Neuron (in vitro differentiated cells): ENCODE measurements around the gene EEF1A2.

Experiments
- H2AFZ ChIP-seq: one replicate; pipeline ENCODE4 v1.6.1; 2013; ENCODE audit warnings: low read depth, mild to moderate bottlenecking, inconsistent platforms, low read length, moderate library complexity
- H3K27me3 ChIP-seq: one replicate; pipeline ENCODE4 v1.6.1; 2013; ENCODE audit warnings: low read length; ENCODE audit not compliant: insufficient read depth
- H3K36me3 ChIP-seq: one replicate; pipeline ENCODE4 v1.6.1; 2013; ENCODE audit warnings: low read length; ENCODE audit not compliant: insufficient read depth
- H3K4me1 ChIP-seq: one replicate; pipeline ENCODE4 v1.6.1; 2013; ENCODE audit warnings: low read length; ENCODE audit not compliant: insufficient read depth
- H3K4me3 ChIP-seq: 2 replicates; pipeline ENCODE4 v1.5.1; 2013; ENCODE audit warnings: mild to moderate bottlenecking, low read length, moderate library complexity
- H3K9me3 ChIP-seq: one replicate; pipeline ENCODE4 v1.6.1; 2013; ENCODE audit warnings: low read length

The EEF1A2 gene

GRCh38 chr20:63475209-63475608 lies 23.7 kb downstream of the EEF1A2 start:
- peaks cover 34% of the 10 kb centered on the region for H3K27me3 ChIP-seq
- no peak overlapping the region for H2AFZ ChIP-seq
- no peaks in the 10 kb centered on the region for H3K36me3 ChIP-seq
- H3K4me3 ChIP-seq, result no peak overlapping the region
- no peaks in the 10 kb centered on the region for H3K9me3 ChIP-seq
- peaks cover 16% of the 10 kb centered on the region for H3K4me1 ChIP-seq

- Histone ChIP-seq H3K9me3 (no peaks in the 10 kb centered on the region), H2AFZ (no peak overlapping the region), H3K36me3 (no peaks in the 10 kb centered on the region), H3K4me1 (peaks cover 28% of the 10 kb centered on the region), H3K4me3 (no peak overlapping the region), H3K27me3 (peaks cover 29% of the 10 kb centered on the region)
Measured at GRCh38 chr20:63473555-63474449, 25.1 kb downstream of the EEF1A2 start.

- peaks cover 24% of the 10 kb centered on the region for H3K27me3 ChIP-seq
- H2AFZ ChIP-seq, result no peak overlapping the region
- H3K4me3 ChIP-seq, result peak overlapping the region; percentile 9
- no peaks in the 10 kb centered on the region for H3K9me3 ChIP-seq
- H3K4me1 ChIP-seq, result peaks cover 28% of the 10 kb centered on the region
- no peaks in the 10 kb centered on the region for H3K36me3 ChIP-seq
Measured at GRCh38 chr20:63472862-63473390, 26.0 kb downstream of the EEF1A2 start.

DNA sequence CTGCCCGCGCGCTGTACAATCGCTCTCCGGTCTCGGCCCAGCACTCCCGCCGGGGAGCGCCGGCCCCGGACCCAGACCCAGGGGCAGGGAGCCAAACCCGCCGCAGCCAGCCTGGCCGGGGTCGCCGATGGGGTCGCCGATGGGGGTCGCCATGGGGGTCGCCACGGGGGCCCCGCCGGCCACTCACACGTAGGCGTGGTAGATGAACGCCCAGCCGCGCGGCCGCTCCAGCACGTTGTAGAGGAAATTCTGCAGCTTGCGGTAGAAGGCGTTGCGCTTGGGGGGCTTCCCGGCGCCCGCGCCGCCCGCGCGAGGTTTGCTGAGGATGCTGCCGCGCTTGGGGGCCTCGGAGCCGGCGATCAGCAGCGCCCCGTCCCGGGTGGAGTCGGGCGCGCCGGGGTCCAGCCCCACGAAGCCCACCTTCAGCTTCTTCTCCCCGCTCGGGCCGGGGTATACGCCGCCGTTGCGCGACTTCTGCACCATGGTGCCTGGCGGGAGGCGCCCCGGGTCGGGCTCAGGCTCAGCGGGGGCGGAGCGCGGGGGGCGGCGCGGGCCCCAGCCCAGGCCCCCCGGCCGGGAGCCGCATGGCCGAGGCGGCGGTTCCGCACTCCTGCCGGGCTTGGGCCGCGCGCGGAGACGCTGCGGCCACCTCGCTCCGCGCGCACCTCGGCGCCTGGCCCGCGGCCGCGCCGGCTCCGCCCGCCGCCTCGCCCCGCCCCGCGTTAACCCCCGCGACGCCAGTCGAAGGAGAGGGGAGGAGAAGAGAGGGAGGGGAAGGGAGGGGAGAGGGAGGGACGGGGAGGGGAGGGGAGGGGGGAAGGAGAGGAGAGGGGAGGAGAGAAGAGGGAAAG lies 26.7 kb downstream of the EEF1A2 start, which contains the start of gene KCNQ2:
KCNQ2 (minus strand) TSS at position 675 of the 851 bp plus-strand sequence; CDS start at position 483, 192 bp downstream.
- Histone ChIP-seq H2AFZ (no peak within 1 kb of the TSS), H3K4me3 (peak within 1 kb of the TSS; percentile 65), H3K9me3 (no peaks in the 10 kb centered on the region), H3K36me3 (no peaks in the 10 kb centered on the region), H3K4me1 (peaks cover 28% of the 10 kb centered on the region), H3K27me3 (peaks cover 23% of the 10 kb centered on the region)

DNA sequence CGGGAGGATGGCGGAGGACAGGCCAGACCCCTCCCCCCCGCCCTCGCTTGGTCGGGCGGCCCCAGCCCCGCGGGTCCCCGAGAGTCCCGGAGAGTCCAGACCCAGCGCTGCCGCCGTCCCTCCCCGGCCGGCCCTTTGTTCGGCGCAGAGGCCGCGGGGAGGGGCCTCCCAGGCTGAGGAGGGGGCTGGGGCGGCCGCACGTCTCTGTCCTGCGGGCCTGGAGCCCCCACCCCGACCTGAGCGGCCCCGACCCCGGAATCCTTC lies 27.2 kb downstream of the EEF1A2 start:
- Histone ChIP-seq H3K4me1 (peaks cover 28% of the 10 kb centered on the region), H2AFZ (no peak overlapping the region), H3K4me3 (peak overlapping the region; percentile 65), H3K27me3 (peaks cover 19% of the 10 kb centered on the region), H3K9me3 (no peaks in the 10 kb centered on the region), H3K36me3 (no peaks in the 10 kb centered on the region)

GRCh38 chr20:63471002-63471716 lies 27.7 kb downstream of the EEF1A2 start:
- H3K27me3 ChIP-seq, result peaks cover 19% of the 10 kb centered on the region
- H3K9me3 ChIP-seq, result no peaks in the 10 kb centered on the region
- H2AFZ ChIP-seq, result no peak overlapping the region
- H3K4me3 ChIP-seq, result peak overlapping the region; percentile 65
- peaks cover 28% of the 10 kb centered on the region for H3K4me1 ChIP-seq
- peaks cover 4% of the 10 kb centered on the region for H3K36me3 ChIP-seq

- peaks cover 7% of the 10 kb centered on the region for H3K36me3 ChIP-seq
- no peak overlapping the region for H2AFZ ChIP-seq
- H3K9me3 ChIP-seq, result no peaks in the 10 kb centered on the region
- H3K4me3 ChIP-seq, result peak overlapping the region; percentile 65
- peaks cover 31% of the 10 kb centered on the region for H3K4me1 ChIP-seq
- peaks cover 15% of the 10 kb centered on the region for H3K27me3 ChIP-seq
Measured at GRCh38 chr20:63470410-63470809, 28.5 kb downstream of the EEF1A2 start.

DNA sequence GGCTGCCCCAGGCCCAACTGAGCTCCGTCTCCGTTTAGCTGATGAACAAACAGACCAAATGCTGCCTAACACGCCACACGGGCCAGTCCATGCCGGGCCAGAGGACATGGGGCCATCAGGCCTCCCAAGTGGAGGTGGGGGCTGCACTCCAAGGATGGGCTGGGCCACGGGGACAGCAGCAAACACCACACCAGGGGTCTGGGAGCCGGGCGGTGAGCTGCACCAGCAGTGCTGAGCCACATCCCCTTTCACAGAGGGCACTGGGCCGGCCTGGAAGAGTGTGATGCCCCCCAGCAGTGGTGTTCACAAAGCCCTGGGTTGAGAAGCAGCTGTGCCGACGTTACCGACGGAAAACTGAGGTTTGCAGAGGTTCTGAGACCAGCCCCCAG lies 29.2 kb downstream of the EEF1A2 start:
- H3K4me3 ChIP-seq, result peak overlapping the region; percentile 65
- H3K27me3 ChIP-seq, result peaks cover 11% of the 10 kb centered on the region

GRCh38 chr20:63469019-63469712 lies 29.7 kb downstream of the EEF1A2 start:
- Histone ChIP-seq H3K4me3 (no peak overlapping the region), H3K9me3 (no peaks in the 10 kb centered on the region), H2AFZ (no peak overlapping the region), H3K4me1 (peaks cover 42% of the 10 kb centered on the region), H3K36me3 (peaks cover 11% of the 10 kb centered on the region), H3K27me3 (peaks cover 5% of the 10 kb centered on the region)

More for the DNA sequence above, 29.2 kb downstream of the EEF1A2 start:
- Histone ChIP-seq H3K36me3 (peaks cover 11% of the 10 kb centered on the region), H3K9me3 (no peaks in the 10 kb centered on the region), H2AFZ (no peak overlapping the region), H3K4me1 (peaks cover 36% of the 10 kb centered on the region)

- Histone ChIP-seq H3K27me3 (no peaks in the 10 kb centered on the region), H3K9me3 (no peaks in the 10 kb centered on the region), H3K4me3 (no peak overlapping the region), H3K36me3 (peaks cover 11% of the 10 kb centered on the region), H3K4me1 (peaks cover 44% of the 10 kb centered on the region), H2AFZ (no peak overlapping the region)
Measured at GRCh38 chr20:63468421-63468820, 30.5 kb downstream of the EEF1A2 start.

DNA sequence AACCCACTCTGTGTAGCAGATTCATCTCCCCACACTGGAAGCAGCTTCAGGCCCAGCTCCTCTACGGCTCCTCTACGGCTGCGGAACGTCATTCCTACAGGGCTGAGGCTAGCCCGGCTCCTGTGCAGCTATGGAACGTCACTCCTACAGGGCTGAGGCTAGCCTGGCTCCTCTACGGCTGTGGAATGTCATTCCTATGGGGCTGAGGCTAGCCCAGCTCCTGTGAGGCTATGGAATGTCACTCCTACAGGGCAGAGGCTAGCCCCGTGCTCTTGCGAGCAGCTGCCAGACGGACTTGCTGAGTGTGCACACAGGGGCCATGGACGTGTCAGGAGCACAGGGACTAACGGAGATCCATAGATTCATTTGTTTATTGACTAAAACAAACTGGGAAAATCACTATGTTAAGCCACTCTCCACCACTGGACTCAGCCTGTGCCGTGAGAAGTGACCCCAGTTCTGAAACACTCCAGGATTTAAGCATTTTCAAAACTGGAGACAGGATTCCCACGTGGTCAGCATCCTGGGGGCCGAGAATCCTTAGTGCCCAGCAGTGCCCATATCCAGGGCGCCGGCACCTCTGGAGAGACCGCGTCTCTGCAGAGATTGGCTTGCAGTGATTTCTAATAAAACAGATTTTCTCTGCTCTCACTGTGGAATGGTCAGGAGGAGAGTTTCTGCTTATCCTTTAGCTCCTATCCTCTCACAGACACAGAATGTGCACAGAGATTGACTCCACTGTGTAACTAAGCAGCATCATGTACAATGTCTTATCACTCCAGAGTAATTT lies 31.4 kb downstream of the EEF1A2 start:
- Histone ChIP-seq H3K9me3 (no peaks in the 10 kb centered on the region), H3K27me3 (no peaks in the 10 kb centered on the region), H2AFZ (no peak overlapping the region), H3K4me3 (no peak overlapping the region), H3K4me1 (peaks cover 45% of the 10 kb centered on the region), H3K36me3 (peaks cover 11% of the 10 kb centered on the region)

DNA sequence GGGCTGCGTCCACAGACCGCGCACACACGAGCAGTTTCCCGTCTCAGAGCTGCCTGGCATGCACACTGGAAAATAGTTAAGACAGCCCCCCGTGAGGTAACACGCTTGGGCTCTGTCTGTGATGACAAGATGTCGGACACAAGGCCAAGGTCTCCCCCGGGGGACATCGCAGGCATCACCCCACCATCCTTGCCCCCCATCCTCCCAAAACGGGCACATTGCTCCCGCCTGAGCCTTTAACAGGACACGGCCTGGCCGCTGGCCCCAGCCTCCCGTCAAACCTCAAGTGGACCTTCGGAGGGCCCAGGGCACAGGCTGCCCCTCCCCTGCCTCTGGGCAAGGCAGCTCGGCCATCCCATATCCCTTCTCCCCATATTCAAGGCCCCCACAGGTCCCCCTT lies 32.0 kb downstream of the EEF1A2 start:
- Histone ChIP-seq H3K4me1 (peaks cover 45% of the 10 kb centered on the region), H3K36me3 (peaks cover 11% of the 10 kb centered on the region), H3K4me3 (no peak overlapping the region), H3K9me3 (no peaks in the 10 kb centered on the region), H2AFZ (no peak overlapping the region), H3K27me3 (no peaks in the 10 kb centered on the region)
